ENCODE results near the gene STAT3. TPM values are rescaled to one million over a fixed set of nuclear protein-coding genes. Genes with fewer than 3 reads are reported as not detected.

The STAT3 gene
- total and polyA plus RNA-seq, 2 donors (not counting 3 experiments of a cell fraction or from before 2014, with no cell fraction given) = 59.1 to 124 TPM

- Histone ChIP-seq H3K9me3 (replicated peaks; ENCODE audit: control insufficient read depth, insufficient read depth, low read length) (no peaks in the 10 kb centered on the region), H4K20me1 (replicated peaks; ENCODE audit: control insufficient read depth, extremely low read depth, insufficient read depth, low read length) (peaks cover 3% of the 10 kb centered on the region), H3K27ac (ENCODE audit: insufficient read depth, low read depth, low read length) (no peak overlapping the region), H3K4me3 (replicated peaks in 1 of 3; ENCODE audit: insufficient read depth in 1 of 3, low read depth in 1 of 3, low read length in 3 of 3) (no peak overlapping the region), H3K9me1 (replicated peaks; ENCODE audit: control insufficient read depth, extremely low read depth, insufficient read depth, low read length) (no peaks in the 10 kb centered on the region), H2AFZ (ENCODE audit: low read depth, low read length) (no peak overlapping the region), H3K79me2 (ENCODE audit: control insufficient read depth, insufficient read depth, low read length) (peaks cover 76% of the 10 kb centered on the region), H3K4me1 (ENCODE audit: control insufficient read depth, extremely low read depth, insufficient read depth, low read length) (peaks cover 4% of the 10 kb centered on the region), H3K36me3 (ENCODE audit: control insufficient read depth in 2 of 2, extremely low read depth in 1 of 2, insufficient read depth in 2 of 2, low read length in 2 of 2) (no peaks in the 10 kb centered on the region), H3K4me2 (ENCODE audit: insufficient read depth, low read length) (no peak overlapping the region), H3K27me3 (ENCODE audit: control insufficient read depth in 2 of 2, insufficient read depth in 2 of 2, low read length in 2 of 2) (no peaks in the 10 kb centered on the region), H3K9ac (replicated peaks; ENCODE audit: extremely low read depth, insufficient read depth, low read length) (no peak overlapping the region)
- FAIRE-seq (no peak), DNase-seq (ENCODE audit: low read depth, low spot score) (no peak)
- intact Hi-C loops (cut with micrococcal nuclease) (no loop called here), dilution Hi-C loops (cut with MboI; ENCODE audit: extremely low pct_ligation_motif_present, low sequenced_read_pairs) (no loop called here)
- ChIA-PET POLR2A (no interaction called here), CTCF (interaction anchor here (0.6 to 1.7 kb wide), 4 partner anchors 12 to 179 kb away, joined by 3 to 5 read pairs (median 4); partner anchors contain the start of gene GHDC)
- no TSS peak for BruUV-seq (replicated peaks)
- TF ChIP-seq POLR2AphosphoS5 (IDR thresholded peaks at IDR 0.05; ENCODE audit: insufficient read depth, low read depth, low read length) = no peak
- TF ChIP-seq GATA2 (IDR thresholded peaks at IDR 0.05; ENCODE audit: insufficient read depth, insufficient read length, low read depth, low read length) = no peak
- TF ChIP-seq, protein P1, sequence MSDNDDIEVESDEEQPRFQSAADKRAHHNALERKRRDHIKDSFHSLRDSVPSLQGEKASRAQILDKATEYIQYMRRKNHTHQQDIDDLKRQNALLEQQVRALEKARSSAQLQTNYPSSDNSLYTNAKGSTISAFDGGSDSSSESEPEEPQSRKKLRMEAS (IDR thresholded peaks at IDR 0.05; ENCODE audit: insufficient read depth, insufficient read length) = no peak
- TF ChIP-seq MYC (IDR thresholded peaks at IDR 0.05; ENCODE audit: low read depth, low read length) = no peak
- TF ChIP-seq JUN (IDR thresholded peaks at IDR 0.05; ENCODE audit: borderline replicate concordance, insufficient read depth, insufficient read length, low read depth) = no peak
- TF ChIP-seq EZH2 (IDR thresholded peaks at IDR 0.05; ENCODE audit: borderline replicate concordance, low read depth, low read length, severe bottlenecking) = no peak
Measured at GRCh38 chr17:42373896-42374295, 14.3 kb downstream of the STAT3 start.

DNA sequence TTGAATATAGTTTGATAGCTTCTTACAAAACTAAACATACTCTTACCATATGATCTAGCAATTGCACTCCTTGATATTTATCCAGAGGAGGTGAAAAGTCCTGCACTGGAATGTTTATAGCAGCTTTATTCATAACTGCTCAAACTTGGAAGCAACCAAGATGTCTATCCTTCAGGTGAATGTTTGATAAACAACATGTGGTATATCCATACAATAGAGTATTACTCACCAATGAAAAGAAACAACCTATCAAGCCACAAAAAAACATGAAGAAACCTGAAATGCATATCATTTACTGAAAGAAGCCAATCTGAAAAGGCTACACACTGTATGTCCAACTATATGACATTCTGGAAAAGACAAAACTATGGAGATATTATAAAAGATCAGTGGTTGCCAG, 16.1 kb downstream of the STAT3 start:
- no peak for FAIRE-seq
- Histone ChIP-seq H3K4me1 (ENCODE audit: control insufficient read depth, extremely low read depth, insufficient read depth, low read length) (no peaks in the 10 kb centered on the region), H3K27ac (ENCODE audit: insufficient read depth, low read depth, low read length) (no peak overlapping the region), H3K9me1 (replicated peaks; ENCODE audit: control insufficient read depth, extremely low read depth, insufficient read depth, low read length) (no peaks in the 10 kb centered on the region), H3K4me3 (replicated peaks in 1 of 3; ENCODE audit: insufficient read depth in 1 of 3, low read depth in 1 of 3, low read length in 3 of 3) (no peak overlapping the region), H3K4me2 (ENCODE audit: insufficient read depth, low read length) (no peak overlapping the region), H3K9me3 (replicated peaks; ENCODE audit: control insufficient read depth, insufficient read depth, low read length) (no peaks in the 10 kb centered on the region), H3K27me3 (ENCODE audit: control insufficient read depth in 2 of 2, insufficient read depth in 2 of 2, low read length in 2 of 2) (no peaks in the 10 kb centered on the region), H4K20me1 (replicated peaks; ENCODE audit: control insufficient read depth, extremely low read depth, insufficient read depth, low read length) (peaks cover 4% of the 10 kb centered on the region), H3K79me2 (ENCODE audit: control insufficient read depth, insufficient read depth, low read length) (peaks cover 75% of the 10 kb centered on the region), H2AFZ (ENCODE audit: low read depth, low read length) (no peak overlapping the region), H3K36me3 (ENCODE audit: control insufficient read depth in 2 of 2, extremely low read depth in 1 of 2, insufficient read depth in 2 of 2, low read length in 2 of 2) (no peaks in the 10 kb centered on the region), H3K9ac (replicated peaks; ENCODE audit: extremely low read depth, insufficient read depth, low read length) (no peak overlapping the region)
- BruUV-seq (replicated peaks) = no TSS peak
- ChIA-PET POLR2A (no interaction called here), CTCF (interaction anchor here (1.1 kb wide), 1 partner anchor 17 kb away, joined by 3 read pairs; the partner anchor contains the start of gene STAT3)
- intact Hi-C loops (cut with micrococcal nuclease) (no loop called here), dilution Hi-C loops (cut with MboI; ENCODE audit: extremely low pct_ligation_motif_present, low sequenced_read_pairs) (no loop called here)
- no peak for TF ChIP-seq GATA2 (IDR thresholded peaks at IDR 0.05; ENCODE audit: insufficient read depth, insufficient read length, low read depth, low read length)
- no peak for TF ChIP-seq POLR2A (IDR thresholded peaks at IDR 0.05; ENCODE audit: low read depth, low read length)
- no peak for TF ChIP-seq MYC (IDR thresholded peaks at IDR 0.05; ENCODE audit: low read depth, low read length)
- no peak for TF ChIP-seq JUN (IDR thresholded peaks at IDR 0.05; ENCODE audit: borderline replicate concordance, insufficient read depth, insufficient read length, low read depth)
- TF ChIP-seq EZH2 (IDR thresholded peaks at IDR 0.05; ENCODE audit: borderline replicate concordance, low read depth, low read length, severe bottlenecking) = no peak
- TF ChIP-seq POLR2AphosphoS5 (IDR thresholded peaks at IDR 0.05; ENCODE audit: insufficient read depth, low read depth, low read length) = no peak
- TF ChIP-seq, protein P1 (IDR thresholded peaks at IDR 0.05; ENCODE audit: insufficient read depth, insufficient read length) = no peak
- TF ChIP-seq CTCF (IDR thresholded peaks at IDR 0.05; ENCODE audit: extremely low read depth in 1 of 2, insufficient read depth in 1 of 2, low read depth in 1 of 2, low read length in 2 of 2) = no peak
- TF ChIP-seq FOS (IDR thresholded peaks at IDR 0.05; ENCODE audit: borderline replicate concordance, insufficient read depth, low read length) = no peak
- DNase-seq (ENCODE audit: low read depth, low spot score) = no peak
